ENCODE data around the gene PIGN. TPM values are rescaled to one million over a fixed set of nuclear protein-coding genes. Genes with fewer than 3 reads are reported as not detected.

The PIGN gene
- total RNA-seq, 1 experiment from 2014 or later: 22.8 TPM

- intact Hi-C loops (cut with micrococcal nuclease; ENCODE audit: unreplicated experiment): no loop called here
- no peaks in the 10 kb centered on the region for H3K36me3 ChIP-seq (ENCODE audit: control insufficient read depth, insufficient read depth, low read length)
- H3K4me1 ChIP-seq: no peaks in the 10 kb centered on the region
- H3K9me3 ChIP-seq: no peaks in the 10 kb centered on the region
- TF ChIP-seq, protein P1, sequence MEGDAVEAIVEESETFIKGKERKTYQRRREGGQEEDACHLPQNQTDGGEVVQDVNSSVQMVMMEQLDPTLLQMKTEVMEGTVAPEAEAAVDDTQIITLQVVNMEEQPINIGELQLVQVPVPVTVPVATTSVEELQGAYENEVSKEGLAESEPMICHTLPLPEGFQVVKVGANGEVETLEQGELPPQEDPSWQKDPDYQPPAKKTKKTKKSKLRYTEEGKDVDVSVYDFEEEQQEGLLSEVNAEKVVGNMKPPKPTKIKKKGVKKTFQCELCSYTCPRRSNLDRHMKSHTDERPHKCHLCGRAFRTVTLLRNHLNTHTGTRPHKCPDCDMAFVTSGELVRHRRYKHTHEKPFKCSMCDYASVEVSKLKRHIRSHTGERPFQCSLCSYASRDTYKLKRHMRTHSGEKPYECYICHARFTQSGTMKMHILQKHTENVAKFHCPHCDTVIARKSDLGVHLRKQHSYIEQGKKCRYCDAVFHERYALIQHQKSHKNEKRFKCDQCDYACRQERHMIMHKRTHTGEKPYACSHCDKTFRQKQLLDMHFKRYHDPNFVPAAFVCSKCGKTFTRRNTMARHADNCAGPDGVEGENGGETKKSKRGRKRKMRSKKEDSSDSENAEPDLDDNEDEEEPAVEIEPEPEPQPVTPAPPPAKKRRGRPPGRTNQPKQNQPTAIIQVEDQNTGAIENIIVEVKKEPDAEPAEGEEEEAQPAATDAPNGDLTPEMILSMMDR (IDR thresholded peaks at IDR 0.05; ENCODE audit: insufficient read depth in 1 of 2, low read depth in 1 of 2, low read length in 1 of 2, severe bottlenecking in 1 of 2, unreplicated experiment in 1 of 2): no peak
- CTCF ChIA-PET: no interaction called here
- Mint-ChIP-seq H3K27ac (ENCODE audit: unreplicated experiment) (no peak overlapping the region), H3K27me3 (ENCODE audit: insufficient read depth, unreplicated experiment) (no peaks in the 10 kb centered on the region), H3K36me3 (ENCODE audit: insufficient read depth, unreplicated experiment) (no peaks in the 10 kb centered on the region), H3K4me3 (ENCODE audit: unreplicated experiment) (no peak overlapping the region), H3K4me1 (ENCODE audit: low read depth, unreplicated experiment) (peaks cover 5% of the 10 kb centered on the region), H3K9me3 (ENCODE audit: unreplicated experiment) (no peaks in the 10 kb centered on the region)
- no peak overlapping the region for H3K4me3 ChIP-seq (ENCODE audit: low read depth, low read length)
- DNase-seq: no peak
- POLR2A ChIA-PET: no interaction called here
- H3K27me3 ChIP-seq (replicated peaks; ENCODE audit: control insufficient read depth, insufficient read depth, low read length): no peaks in the 10 kb centered on the region
- BruUV-seq (replicated peaks): no TSS peak
These were observed 191.2 kb downstream of the PIGN start for GRCh38 chr18:61995618-61996017.

DNA sequence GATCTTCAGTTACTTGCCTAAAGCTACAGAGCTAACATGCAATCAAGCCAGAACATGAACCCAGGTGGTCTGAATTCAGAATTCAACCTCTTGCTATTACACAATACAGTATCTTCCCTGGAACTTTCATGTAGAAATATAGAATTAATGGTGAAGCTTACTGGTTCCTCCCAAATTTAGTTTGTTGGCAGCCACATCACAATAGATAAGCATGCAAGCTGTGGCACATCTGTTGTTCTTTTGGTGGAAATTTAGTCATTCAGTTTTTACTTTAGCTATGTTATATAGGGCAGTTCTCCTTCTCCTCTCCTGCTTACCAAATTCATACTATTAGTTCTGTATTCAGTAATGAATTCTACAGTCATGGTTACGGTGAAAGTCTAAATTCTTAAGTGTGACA is 193.0 kb downstream of the PIGN start:
- Mint-ChIP-seq H3K4me3 (ENCODE audit: unreplicated experiment) (no peak overlapping the region), H3K36me3 (ENCODE audit: insufficient read depth, unreplicated experiment) (no peaks in the 10 kb centered on the region), H3K27ac (ENCODE audit: unreplicated experiment) (no peak overlapping the region), H3K4me1 (ENCODE audit: low read depth, unreplicated experiment) (peaks cover 5% of the 10 kb centered on the region), H3K9me3 (ENCODE audit: unreplicated experiment) (no peaks in the 10 kb centered on the region), H3K27me3 (ENCODE audit: insufficient read depth, unreplicated experiment) (no peaks in the 10 kb centered on the region)
- Histone ChIP-seq H3K4me3 (ENCODE audit: low read depth, low read length) (no peak overlapping the region), H3K9me3 (no peaks in the 10 kb centered on the region), H3K27me3 (replicated peaks; ENCODE audit: control insufficient read depth, insufficient read depth, low read length) (no peaks in the 10 kb centered on the region), H3K36me3 (ENCODE audit: control insufficient read depth, insufficient read depth, low read length) (no peaks in the 10 kb centered on the region), H3K4me1 (no peaks in the 10 kb centered on the region)
- POLR2A ChIA-PET: no interaction called here
- intact Hi-C loops (cut with micrococcal nuclease; ENCODE audit: unreplicated experiment): no loop called here
- DNase-seq: no peak
- CTCF ChIA-PET: no interaction called here
- TF ChIP-seq, protein P1 (IDR thresholded peaks at IDR 0.05; ENCODE audit: insufficient read depth in 1 of 2, low read depth in 1 of 2, low read length in 1 of 2, severe bottlenecking in 1 of 2, unreplicated experiment in 1 of 2): no peak
- no TSS peak for BruUV-seq (replicated peaks)

GRCh38 chr18:61992923-61993322 is 193.9 kb downstream of the PIGN start:
- H3K27me3 Mint-ChIP-seq (ENCODE audit: insufficient read depth, unreplicated experiment): no peaks in the 10 kb centered on the region
- H3K27ac Mint-ChIP-seq (ENCODE audit: unreplicated experiment): no peak overlapping the region
- H3K9me3 ChIP-seq: no peaks in the 10 kb centered on the region
- DNase-seq: no peak
- H3K4me3 ChIP-seq (ENCODE audit: low read depth, low read length): no peak overlapping the region
- H3K4me1 Mint-ChIP-seq (ENCODE audit: low read depth, unreplicated experiment): peaks cover 5% of the 10 kb centered on the region
- H3K36me3 ChIP-seq (ENCODE audit: control insufficient read depth, insufficient read depth, low read length): no peaks in the 10 kb centered on the region
- no peaks in the 10 kb centered on the region for H3K4me1 ChIP-seq
- CTCF ChIA-PET: no interaction called here
- no peaks in the 10 kb centered on the region for H3K9me3 Mint-ChIP-seq (ENCODE audit: unreplicated experiment)
- no peaks in the 10 kb centered on the region for H3K27me3 ChIP-seq (replicated peaks; ENCODE audit: control insufficient read depth, insufficient read depth, low read length)
- no TSS peak for BruUV-seq (replicated peaks)
- TF ChIP-seq, protein P1 (IDR thresholded peaks at IDR 0.05; ENCODE audit: insufficient read depth in 1 of 2, low read depth in 1 of 2, low read length in 1 of 2, severe bottlenecking in 1 of 2, unreplicated experiment in 1 of 2): no peak
- H3K4me3 Mint-ChIP-seq (ENCODE audit: unreplicated experiment): no peak overlapping the region
- POLR2A ChIA-PET: no interaction called here
- intact Hi-C loops (cut with micrococcal nuclease; ENCODE audit: unreplicated experiment): no loop called here
- H3K36me3 Mint-ChIP-seq (ENCODE audit: insufficient read depth, unreplicated experiment): no peaks in the 10 kb centered on the region
